HUES48 (cell line): ENCODE data around the gene CXCR6.

Experiments used
- H3K27ac ChIP-seq: one replicate; pipeline ENCODE4 v1.7.0; 2013; ENCODE audit warnings: low read depth, low read length, inconsistent platforms
- H3K27me3 ChIP-seq: 2 replicates; pipeline ENCODE4 v1.6.1; 2013; ENCODE audit warnings: mild to moderate bottlenecking, low read length; ENCODE audit not compliant: control insufficient read depth, insufficient read depth
- H3K36me3 ChIP-seq: 2 replicates; pipeline ENCODE4 v1.6.1; 2013; ENCODE audit warnings: low read length; ENCODE audit not compliant: control insufficient read depth, insufficient read depth
- H3K4me1 ChIP-seq: 2 replicates; pipeline ENCODE4 v1.6.1; 2013; ENCODE audit warnings: mild to moderate bottlenecking, low read length; ENCODE audit not compliant: control insufficient read depth, insufficient read depth
- H3K4me3 ChIP-seq: 2 replicates; pipeline ENCODE4 v1.5.1; 2013; ENCODE audit warnings: mild to moderate bottlenecking, low read depth, low read length
- H3K9ac ChIP-seq: 2 replicates; pipeline ENCODE4 v1.6.1; 2013; ENCODE audit warnings: mild to moderate bottlenecking, low read depth, low read length, moderate library complexity
- H3K9me3 ChIP-seq: 2 replicates; pipeline ENCODE4 v1.6.1; 2013; ENCODE audit warnings: low read length; ENCODE audit not compliant: control insufficient read depth, insufficient read depth

Gene CXCR6

DNA sequence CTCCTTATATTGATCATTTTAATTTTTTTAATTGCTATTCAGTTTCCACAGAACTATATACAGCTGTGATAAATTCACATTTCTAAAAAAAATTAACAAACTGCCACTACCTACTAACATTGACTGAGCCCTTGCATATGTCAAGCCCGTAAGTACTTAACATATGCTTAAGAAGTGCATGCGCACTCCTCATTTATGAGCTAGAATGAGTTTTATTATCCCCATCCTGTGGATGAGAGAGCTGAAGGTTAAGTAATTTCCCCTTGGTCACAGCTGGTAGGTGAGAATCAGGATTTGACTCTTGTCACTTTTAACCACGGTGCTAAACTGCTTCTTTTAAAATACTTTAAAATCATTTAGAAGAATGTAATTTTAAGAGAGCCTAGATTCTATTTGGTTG, 25.9 kb downstream of the CXCR6 start:
- Histone ChIP-seq H3K4me3 (no peak overlapping the region), H3K27me3 (no peaks in the 10 kb centered on the region), H3K4me1 (0 out of 2 replicates have a peak, but pooled peaks cover 4% of the 10 kb centered on the region)

DNA sequence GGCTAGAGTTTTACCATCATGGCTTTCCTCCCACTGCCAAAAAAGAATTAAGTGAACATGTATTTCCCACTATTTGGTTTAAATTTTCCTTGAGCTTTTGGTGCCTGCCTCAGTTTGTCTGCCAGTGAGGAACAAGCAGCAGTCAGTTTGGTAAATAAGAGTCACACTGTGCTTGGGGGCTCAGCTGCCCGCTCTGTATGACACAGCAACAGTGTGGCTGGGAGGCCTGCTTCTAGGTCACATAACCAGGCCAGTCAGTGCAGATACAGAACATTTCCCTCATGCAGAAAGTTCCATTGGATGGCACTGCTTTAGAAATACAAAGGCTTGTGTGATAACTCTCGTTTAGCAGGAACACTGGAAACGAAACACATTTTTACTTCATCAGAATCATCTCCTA, 26.7 kb downstream of the CXCR6 start:
- H3K4me1 ChIP-seq: 0 out of 2 replicates have a peak, but pooled peaks cover 4% of the 10 kb centered on the region
- no peaks in the 10 kb centered on the region for H3K27me3 ChIP-seq
- no peaks in the 10 kb centered on the region for H3K9me3 ChIP-seq
- H3K36me3 ChIP-seq: peaks cover 99% of the 10 kb centered on the region
- no peak overlapping the region for H3K9ac ChIP-seq
- H3K27ac ChIP-seq: no peak overlapping the region
- no peak overlapping the region for H3K4me3 ChIP-seq

More for the DNA sequence above, 25.9 kb downstream of the CXCR6 start:
- no peak overlapping the region for H3K27ac ChIP-seq
- no peak overlapping the region for H3K9ac ChIP-seq
- H3K36me3 ChIP-seq: peaks cover 99% of the 10 kb centered on the region
- no peaks in the 10 kb centered on the region for H3K9me3 ChIP-seq

DNA sequence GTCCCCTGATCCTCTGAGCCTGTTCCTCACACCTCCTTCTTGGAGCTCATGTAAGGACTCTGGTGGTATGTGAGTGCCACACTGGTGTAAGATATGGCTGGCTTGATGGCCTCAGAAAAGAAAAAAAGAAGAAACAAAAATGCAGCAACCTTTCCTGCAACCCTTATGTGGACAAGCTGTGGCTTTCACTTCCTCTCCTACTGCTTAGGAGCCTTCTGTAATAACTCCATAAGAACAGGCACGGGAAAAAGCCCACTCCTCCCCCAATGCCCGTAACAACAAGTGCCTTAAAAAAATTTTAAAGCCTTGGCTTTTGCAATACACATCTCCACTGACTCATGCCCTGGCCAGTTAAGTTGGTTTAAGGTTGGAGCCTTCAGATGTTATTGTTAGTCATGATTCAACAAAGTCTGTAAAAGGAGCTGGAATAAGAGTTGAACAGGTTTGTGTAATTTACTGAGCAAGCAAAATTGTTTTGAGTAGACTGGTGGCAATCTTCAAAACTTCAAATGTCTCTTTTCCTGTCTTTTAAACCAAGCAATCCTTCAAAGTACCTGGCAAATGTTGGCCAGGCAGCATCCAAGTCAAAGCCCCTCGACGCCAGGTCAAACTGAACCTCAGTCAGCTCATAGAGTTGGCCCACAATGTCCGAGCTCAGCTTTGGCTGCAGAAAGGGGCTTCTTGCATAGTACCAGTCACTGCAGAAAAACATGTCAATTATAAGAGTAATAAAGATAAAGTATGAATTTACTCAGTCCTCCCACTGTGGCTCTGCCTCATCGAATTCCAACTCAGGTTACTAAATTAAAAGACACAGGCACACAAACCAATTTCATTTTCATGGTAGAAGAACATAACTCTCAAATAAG, 29.5 kb downstream of the CXCR6 start:
- Histone ChIP-seq H3K27me3 (no peaks in the 10 kb centered on the region), H3K4me1 (0 out of 2 replicates have a peak, but pooled peaks cover 4% of the 10 kb centered on the region), H3K36me3 (peaks cover 99% of the 10 kb centered on the region), H3K9ac (no peak overlapping the region), H3K27ac (no peak overlapping the region), H3K4me3 (no peak overlapping the region), H3K9me3 (no peaks in the 10 kb centered on the region)

DNA sequence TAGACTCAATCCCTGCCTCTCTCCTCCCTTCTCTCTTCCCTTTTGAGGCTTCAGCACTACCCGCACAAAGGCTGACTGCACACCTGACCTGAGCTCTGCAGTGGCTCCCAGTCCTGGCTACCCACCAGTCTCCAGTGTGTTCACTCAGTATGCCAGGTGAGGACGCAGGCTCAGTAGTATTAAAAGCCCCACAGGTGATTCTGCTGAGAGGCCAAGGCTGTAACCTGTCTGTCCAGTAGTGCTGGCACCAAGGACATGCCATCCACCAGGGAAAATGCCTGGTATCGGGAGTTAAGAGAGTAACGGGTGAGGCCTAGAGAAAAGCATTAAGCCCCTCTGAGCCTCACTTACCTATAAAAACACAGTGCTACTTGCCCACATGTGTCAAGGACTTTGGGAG, 31.4 kb downstream of the CXCR6 start:
- Histone ChIP-seq H3K4me3 (no peak overlapping the region), H3K36me3 (peaks cover 96% of the 10 kb centered on the region), H3K4me1 (no peaks in the 10 kb centered on the region), H3K27ac (no peak overlapping the region), H3K9ac (no peak overlapping the region), H3K9me3 (no peaks in the 10 kb centered on the region), H3K27me3 (no peaks in the 10 kb centered on the region)

DNA sequence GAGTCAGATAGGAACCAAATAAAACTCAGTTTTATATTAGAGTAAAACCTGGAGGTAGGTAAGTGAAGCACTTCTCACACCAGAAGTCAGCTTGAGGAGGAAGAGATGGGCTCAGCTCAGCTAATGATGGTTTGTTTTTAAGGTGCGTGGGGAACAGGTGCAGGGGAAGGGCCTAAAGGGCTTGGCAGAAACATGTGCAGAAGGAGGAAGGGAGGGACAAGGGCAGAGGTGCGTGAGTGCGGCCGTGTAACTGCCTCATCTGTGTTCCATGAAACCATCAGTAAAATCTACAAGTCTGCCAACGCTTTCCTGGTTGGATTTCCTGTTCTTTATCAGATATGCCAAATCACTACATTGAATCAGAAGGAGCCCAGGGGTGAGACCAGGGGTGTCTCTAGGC, 32.4 kb downstream of the CXCR6 start:
- no peak overlapping the region for H3K9ac ChIP-seq
- peaks cover 94% of the 10 kb centered on the region for H3K36me3 ChIP-seq
- H3K27ac ChIP-seq: no peak overlapping the region
- H3K27me3 ChIP-seq: no peaks in the 10 kb centered on the region
- no peak overlapping the region for H3K4me3 ChIP-seq
- H3K9me3 ChIP-seq: no peaks in the 10 kb centered on the region
- H3K4me1 ChIP-seq: no peaks in the 10 kb centered on the region

DNA sequence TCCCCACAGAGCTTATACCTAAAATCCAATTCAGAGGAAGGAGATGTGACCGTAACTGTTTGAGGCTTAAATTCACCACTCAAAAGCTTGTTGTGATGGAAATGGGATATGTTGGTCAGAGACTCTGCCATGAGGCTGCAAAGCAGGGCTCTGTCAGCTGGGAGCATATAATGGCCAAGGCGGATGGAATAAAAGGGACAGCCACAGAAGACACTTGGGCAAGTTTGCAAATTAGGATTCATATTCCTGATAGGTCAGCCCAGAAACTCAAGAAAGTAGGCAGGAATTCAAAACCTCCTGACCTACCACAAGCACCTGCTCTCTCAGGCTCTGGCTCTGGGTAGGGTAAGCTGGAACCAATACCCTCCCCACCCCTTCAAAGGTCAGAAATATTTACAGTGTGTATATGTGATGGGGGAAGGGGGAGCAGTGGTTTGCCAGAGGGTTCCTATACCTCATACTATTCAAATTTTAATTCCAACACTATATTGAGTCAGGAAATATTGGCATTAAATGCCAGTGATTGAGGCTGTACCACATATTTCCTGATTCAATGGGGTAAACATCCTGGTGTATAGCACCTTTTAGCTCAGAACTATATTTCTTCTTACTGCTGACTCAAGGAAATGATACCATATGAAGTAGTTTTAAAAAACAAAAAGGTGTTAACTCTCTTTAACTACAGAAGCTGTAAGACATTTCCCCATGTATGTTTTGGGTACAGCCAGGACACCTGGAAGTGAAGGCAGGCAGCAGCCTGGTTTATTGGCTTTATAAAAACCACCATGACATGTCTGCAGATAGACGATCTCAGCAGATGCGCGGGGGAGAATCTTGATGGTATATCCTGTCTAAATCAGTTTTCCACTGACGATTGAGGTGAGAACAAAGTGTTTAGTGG, 33.2 kb downstream of the CXCR6 start:
- Histone ChIP-seq H3K36me3 (peaks cover 95% of the 10 kb centered on the region), H3K27me3 (no peaks in the 10 kb centered on the region), H3K9me3 (no peaks in the 10 kb centered on the region), H3K4me1 (no peaks in the 10 kb centered on the region), H3K4me3 (no peak overlapping the region), H3K27ac (no peak overlapping the region), H3K9ac (no peak overlapping the region)

DNA sequence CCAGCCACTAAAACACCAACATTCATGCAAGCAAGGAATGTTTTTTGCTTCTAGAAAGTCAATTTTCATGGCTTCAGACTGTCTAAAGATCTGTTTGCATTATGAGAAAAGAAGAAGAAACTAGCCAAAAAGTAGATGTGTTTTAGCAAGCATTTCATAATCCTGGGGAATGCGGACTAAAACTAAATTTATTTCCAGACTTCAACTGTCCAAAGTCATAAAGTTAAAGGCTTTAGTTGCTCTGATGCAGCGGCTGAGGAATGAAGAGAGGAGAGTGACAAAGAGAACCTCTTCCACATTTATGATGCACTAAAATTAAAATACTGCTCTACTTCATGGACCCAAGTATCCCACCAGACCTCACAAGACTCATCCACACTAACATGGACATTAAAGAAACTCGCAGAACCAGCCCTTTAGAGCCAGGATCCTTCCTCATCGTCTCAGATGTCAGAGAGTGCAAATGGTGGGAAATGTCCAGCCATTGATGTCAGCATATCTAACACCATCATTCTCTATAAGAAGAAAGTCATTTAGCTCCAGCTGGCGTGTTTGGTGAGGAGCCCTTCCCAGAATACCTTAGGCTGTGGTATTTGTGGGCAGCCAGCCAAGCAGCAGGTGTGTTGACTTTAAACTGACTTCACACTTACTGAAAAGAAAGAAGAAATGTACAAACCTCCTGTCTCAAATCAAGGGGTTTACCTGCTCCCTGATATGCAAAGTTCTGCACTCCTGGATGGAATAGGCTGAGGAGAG, 34.9 kb downstream of the CXCR6 start:
- no peak overlapping the region for H3K27ac ChIP-seq
- no peak overlapping the region for H3K9ac ChIP-seq
- peaks cover 95% of the 10 kb centered on the region for H3K36me3 ChIP-seq
- no peaks in the 10 kb centered on the region for H3K4me1 ChIP-seq
- no peaks in the 10 kb centered on the region for H3K9me3 ChIP-seq
- H3K4me3 ChIP-seq: no peak overlapping the region
- H3K27me3 ChIP-seq: no peaks in the 10 kb centered on the region

DNA sequence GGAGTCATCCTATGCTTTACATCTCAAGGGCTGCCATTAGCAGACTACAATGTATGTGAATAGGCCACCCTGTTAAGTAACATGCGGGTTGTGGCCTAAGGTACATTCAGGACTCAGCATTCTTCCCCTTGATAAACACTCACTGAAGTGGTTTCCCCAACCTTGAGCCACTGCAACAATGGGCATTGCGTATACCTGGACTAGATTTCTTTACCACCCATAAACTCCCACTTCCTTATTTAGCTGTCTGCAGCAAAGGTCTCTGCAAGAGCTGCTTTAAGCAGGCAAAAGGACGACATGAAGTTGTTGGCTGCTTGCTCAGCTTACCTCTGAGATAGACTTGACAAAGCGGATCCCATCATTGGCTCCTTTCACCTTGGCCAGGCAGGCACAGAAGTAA, 36.1 kb downstream of the CXCR6 start:
- H3K9me3 ChIP-seq: no peaks in the 10 kb centered on the region
- H3K36me3 ChIP-seq: peaks cover 95% of the 10 kb centered on the region
- H3K9ac ChIP-seq: no peak overlapping the region
- no peaks in the 10 kb centered on the region for H3K4me1 ChIP-seq
- H3K27me3 ChIP-seq: no peaks in the 10 kb centered on the region
- H3K4me3 ChIP-seq: no peak overlapping the region
- H3K27ac ChIP-seq: no peak overlapping the region

DNA sequence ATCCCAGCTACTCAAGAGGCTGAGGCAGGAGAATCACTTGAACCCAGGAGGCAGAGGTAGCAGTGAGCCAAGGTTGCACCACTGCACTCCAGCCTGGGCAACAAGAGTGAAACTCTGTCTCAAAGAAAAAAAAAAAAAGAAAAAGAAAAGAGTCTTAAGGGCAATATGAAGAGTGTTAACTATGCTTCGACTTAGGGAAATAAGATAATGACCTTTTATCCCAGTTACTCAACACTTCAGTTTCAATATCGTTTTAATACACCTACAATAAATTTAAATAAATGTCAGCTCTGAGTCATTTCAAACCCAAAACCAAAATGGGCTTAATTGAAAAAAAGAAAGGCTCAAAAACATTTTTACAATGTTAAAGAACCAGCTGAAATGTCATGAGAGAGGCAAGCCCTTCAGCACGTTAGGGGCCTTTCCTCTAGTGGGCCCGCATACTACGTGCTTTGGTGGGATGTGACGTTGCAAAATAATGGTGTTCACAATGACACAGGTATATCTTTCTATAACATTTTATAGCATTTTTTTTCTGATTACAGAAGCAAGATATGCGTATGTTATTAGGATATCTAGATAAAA, 37.1 kb downstream of the CXCR6 start:
- Histone ChIP-seq H3K36me3 (peaks cover 94% of the 10 kb centered on the region), H3K27me3 (no peaks in the 10 kb centered on the region), H3K27ac (no peak overlapping the region), H3K9me3 (no peaks in the 10 kb centered on the region), H3K4me3 (no peak overlapping the region), H3K9ac (no peak overlapping the region), H3K4me1 (no peaks in the 10 kb centered on the region)

DNA sequence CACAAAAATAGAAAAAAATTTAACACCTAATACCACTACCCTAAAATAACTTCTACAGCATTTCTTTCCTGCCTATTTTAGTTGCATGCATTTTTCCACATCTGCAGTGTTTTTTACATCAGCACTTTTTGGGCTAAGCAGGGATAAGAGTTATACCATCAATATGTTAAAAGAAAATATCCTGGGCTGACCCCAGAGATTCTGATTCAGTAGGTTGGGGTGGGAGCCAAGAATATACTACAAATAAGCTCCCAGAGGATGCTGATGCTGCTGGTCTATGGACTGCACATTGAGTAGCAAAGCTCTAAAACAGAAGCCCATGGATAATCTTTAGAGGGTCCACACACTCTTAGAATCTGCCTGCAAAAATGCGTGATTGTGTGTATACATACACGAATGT, 37.6 kb downstream of the CXCR6 start:
- H3K27me3 ChIP-seq: no peaks in the 10 kb centered on the region
- no peaks in the 10 kb centered on the region for H3K4me1 ChIP-seq
- no peak overlapping the region for H3K4me3 ChIP-seq
- H3K27ac ChIP-seq: no peak overlapping the region
- H3K9me3 ChIP-seq: no peaks in the 10 kb centered on the region
- H3K9ac ChIP-seq: no peak overlapping the region
- peaks cover 89% of the 10 kb centered on the region for H3K36me3 ChIP-seq
